ENCODE results near the gene OLFM1.
A peak's percentile ranks its signal among the peaks of the same experiment; 100 is the strongest.
"Not testable (repeated sequence)": the region's sequence is repeated elsewhere in the genome, so short reads cannot be mapped to it uniquely, and the experiment has no call there.

Gene OLFM1

DNA sequence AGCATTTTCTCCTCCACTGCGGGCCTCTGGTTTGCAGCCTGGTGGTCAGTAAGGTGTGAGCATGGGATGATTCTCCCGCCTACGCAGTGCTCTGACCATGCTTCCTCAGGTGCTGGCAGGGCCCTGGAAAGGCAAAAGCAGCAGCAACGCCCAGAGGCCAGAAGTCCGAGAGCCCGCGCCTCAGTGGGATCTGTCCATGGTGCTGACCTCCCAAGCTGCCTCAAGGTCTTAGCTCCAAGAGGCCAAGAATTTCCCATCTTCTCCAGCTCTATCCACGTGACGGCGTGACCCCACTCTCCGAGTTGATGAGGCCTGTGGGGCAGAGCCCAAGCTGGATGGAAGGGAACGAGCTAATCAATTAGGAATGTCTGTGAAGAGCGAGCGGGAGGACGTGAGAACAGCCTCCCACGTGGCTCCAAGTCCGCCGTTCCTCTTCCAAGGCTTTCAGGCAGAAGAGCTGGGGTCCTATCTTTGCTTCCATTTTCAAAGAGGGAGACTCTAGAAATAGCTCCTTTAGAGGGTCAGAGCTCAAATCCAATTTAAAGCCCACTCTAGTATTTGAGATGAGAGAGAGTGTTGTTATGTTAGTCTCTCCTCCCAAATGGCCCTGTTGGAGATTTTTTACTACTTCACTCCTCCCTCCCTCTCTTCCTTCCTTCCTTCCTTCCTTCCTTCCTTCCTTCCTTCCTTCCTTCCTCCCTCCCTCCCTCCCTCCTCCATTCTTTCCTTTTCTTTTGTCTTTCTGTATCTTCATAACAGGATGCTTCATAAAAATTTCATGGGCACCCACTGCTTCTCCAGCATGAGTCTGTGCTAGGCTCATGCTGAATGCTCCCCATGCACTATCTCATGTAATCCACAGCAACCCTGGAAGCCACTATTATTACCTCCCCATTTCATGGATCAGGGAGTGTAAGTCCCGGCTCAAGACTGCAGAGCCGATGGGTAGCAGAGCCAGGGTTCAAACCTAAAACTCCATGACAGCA is 69.3 kb downstream of the OLFM1 start:
- DNase-seq: peak; percentile 3

DNA sequence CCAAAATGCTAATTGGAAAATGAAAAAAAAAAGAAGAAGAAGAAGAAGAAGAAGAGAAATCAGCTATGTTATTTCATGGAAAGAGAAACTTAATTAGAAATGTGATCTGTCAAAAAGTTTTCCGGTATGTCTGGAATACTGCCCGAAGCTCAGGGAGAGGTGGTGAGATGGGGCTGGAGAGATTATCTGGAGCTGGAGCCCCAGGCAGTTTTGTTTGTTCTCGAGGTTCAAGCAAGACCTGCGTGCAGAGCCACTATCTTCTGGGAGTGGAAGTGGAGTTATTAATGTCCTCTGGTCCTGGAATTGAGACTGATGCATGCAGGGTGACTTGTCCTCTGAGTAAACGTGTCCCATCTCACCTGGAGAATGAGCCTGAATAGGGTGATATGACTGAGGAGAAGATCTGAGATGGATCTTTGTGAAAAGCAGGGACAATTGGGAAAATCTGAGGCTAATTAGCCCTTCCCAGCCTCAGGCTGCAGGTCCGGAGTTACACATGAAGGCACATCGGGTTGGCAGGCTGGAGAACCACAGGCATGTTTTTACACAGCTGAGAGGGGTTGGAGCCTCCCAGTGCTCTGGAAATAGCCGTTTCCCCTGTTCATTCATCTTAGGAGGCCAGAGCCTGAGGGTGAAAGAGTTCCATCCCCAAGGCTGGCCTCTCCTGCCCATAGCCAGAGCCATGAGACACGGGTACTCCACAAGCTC is 70.5 kb downstream of the OLFM1 start:
- DNase-seq: no peak

DNA sequence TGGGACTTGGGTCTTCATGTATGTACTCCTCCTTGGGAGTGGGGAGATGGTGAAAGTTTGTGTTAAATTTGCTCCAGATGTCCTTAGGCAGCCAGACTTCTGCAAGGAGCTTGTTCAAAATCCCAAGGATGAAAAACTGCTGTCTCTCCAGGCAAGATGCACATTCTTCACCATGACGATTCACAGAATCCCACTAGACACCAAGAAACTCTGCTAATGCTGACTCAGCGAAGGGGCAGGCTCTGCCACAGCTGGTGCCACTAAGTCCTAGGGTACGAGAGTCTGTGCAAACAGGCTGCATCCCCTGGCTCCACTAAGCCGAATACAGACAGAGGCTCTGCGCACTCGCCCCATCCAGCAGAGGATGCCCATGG is 71.1 kb downstream of the OLFM1 start:
- no peak for DNase-seq

DNA sequence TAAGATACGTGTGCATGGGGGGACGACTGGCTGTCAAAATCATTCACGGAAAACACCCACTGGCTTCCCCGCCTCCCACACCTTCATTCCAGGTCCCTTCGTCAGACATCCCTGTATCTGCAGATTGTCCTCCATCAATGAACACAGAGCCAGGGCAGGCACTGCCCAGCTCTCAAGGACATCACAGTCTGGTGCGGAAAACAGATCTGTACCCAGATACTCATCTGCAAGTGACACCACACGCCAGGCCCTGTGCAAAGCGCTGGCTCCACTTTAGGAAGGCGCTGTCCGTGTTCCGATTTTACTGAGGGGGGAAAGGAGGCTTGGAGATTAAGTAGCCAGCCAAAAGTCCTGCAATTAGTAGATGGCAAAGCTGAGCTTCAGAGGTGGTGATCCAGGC is 72.3 kb downstream of the OLFM1 start:
- no peak for DNase-seq

DNA sequence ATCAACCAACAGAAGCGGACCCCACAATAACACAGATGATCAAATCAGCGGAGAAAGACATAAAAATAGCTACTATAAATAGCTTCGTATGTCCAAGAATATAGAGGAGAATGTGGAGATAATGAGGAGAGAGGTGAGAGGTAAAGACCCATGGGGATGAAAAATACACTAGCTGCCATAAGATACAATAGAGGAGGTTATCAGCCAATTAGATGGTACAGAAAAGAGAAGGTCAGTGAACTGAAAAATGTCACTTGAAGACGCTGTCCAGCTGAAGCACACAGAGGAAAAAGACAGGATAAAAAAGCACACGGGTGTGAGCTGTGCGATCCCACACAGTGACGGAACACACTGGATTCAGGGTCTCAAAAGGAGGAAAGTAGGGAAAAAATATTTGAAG is 73.4 kb downstream of the OLFM1 start:
- no peak for DNase-seq

DNA sequence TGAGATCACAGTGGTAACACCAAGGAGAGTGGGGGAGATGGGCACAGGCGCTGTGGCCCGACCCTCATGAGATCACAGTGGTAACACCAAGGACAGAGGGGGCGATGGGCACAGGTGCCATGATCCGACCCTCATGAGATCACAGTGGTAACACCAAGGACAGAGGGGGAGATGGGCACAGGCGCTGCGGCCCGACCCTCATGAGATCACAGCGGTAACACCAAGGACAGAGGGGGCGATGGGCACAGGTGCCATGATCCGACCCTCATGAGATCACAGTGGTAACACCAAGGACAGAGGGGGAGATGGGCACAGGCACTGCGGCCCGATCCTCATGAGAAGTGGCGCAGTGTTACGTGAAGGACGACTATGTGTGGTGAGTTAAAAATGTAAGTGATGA is 75.1 kb downstream of the OLFM1 start:
- not testable (repeated sequence) for DNase-seq

DNA sequence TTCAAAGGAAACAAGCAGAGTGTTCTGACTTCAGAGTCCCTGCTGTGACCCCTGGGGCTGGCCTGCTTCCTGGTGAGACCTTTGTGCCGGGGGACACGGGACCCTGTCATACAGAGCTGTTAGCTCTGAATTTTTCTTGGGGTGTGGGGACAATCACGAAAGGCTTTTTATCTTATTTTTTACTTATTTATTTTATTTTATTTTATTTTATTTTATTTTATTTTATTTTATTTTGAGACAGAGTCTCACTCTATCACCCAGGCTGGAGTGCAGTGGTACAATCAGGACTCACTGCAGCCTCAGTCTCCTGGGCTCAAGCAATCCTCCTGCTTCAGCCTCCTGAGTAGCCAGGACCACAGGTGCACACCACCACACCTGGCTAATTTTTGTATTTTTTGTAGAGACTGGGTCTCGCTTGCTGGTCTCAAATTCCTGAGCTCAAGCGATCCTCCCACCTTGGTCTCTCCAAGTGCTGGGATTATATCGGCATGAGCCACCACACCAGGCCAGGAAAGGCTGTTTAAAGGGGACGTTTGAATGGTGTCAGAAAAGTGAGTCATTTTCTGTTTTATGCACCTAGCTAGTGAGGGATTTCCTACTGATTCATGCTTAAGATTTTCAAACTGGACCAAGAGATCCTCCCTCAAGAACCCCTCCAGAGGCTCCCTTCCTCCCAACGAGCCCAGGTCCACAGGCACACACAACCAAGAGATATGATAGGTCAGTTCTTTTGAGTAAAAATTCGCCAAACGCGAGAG is 75.7 kb downstream of the OLFM1 start:
- DNase-seq: no peak

DNA sequence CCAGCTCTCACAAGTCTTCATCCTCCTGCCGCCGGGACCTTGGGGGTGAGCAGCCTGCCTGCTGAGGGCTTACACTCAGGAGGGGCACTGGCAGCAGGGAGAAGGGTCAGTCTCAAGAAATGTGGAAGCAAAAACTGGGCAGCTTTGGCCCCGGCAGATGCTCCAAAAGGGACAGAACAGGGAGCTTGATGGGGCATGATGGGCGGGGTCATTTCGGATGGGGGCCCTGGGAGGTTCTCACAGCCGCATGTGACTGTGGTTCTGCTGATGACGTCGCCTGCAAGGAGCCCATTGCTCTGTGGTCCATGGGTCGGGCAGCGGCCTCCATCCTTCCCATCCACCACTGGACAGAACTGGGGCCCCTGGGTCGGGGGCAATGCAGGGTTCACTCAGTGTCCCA is 76.6 kb downstream of the OLFM1 start:
- DNase-seq: no peak

DNA sequence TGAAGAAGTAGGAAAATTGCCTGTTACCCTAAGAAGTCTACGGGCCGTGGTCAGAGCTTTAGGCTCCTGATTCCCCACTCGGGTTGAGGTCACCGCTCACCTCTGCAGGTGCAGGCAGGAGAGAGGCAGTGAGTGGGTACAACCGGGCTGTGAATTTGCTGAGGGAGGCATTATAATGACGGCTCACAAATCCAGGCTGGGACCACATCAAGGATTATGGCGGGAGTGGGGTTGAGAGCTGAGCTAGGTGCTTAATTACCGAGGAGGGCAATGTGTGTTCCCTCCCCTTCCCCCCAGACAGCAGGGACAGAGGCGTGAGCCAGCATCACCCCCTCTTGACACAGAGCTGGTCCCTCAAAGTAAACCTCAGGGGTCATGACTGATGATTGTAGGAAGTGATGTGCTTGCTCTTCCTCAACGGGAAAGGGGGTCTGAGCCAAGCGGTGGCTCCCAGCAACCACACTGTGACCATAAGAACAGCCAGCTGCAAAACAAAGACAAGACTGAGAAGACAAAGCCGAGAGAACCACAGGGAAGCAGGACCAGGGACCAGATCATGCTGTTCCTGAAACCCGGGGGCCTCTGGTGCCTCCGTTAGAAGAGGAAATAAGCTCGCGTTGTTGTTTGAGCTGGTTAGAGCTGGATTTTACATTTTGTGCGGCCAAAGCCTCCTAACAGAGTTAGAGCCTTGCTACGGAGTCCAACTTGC is 77.7 kb downstream of the OLFM1 start:
- no peak for DNase-seq

DNA sequence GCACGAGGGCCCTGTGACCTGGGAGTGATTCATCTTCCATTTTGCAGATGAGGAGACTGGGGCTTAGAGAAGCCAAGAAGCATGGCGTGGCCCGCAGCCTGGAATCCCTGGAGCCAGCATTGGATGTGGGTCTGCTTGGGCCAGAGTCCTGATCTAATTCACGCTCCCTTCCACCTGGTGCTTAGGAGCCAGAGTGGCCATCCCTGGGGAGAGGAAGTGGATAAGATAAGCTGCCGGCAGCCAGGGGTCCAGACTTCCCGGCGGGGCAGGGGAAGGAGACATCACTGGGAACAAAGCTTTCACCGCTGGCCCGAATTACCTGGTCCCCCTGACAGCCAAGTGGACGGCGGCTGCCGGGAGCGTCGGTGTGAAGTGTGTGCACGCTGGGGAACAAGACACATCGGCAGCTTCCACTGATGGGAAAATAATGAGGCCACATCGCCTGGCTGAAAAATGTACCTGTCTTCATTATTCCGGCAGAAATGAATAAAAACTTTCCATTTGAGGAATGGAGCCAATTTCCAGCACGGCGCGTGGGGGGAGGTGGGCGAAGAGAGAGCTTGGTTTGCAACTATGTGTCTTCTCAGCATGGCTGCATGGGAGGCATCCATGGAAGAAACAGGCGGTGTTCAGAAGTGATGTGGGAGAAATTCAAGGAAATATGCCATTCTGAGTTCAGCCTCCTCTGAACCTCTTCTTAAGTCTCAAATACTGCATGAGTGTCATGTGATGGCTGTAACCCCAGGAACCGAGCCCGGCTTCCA is 78.5 kb downstream of the OLFM1 start:
- no peak for DNase-seq

DNA sequence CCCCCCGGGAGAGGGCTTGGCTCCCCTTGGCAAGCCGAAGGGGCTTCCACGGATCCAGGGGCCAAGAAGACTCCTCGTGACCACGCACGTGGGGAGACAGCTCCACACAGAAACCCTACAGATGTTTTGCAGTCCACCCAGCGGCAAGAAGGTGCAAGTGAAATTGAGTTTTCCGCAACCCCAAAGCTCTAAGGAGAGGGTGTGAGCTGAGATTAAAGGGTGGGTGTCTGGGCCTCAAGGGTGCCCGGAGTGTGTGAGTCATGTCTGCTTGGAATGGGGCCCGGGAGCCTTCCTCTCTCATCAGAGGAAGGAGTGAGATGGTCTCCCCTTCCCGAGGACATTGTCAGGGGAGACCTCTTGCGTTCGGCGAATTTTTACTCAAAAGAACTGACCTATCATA is 79.1 kb downstream of the OLFM1 start:
- no peak for DNase-seq

DNA sequence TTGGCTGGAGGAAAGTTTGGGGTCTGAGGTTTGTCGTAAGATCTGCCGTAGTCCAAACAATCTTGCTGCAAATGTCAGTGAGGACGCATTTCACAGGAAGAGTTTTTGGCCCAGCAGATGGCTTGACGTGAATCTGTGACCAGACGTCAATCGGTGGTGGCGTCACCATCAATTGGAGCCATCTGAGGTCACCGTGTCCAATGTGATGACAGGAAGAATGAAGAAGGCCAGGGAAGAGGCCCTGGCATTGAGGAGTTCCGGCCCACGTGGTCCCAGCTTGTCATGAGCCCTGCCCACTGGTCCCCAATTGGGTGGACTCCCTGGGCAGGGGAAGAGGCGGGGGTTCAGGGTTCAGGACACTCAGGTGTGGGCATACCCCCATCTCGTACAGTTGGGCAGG is 79.9 kb downstream of the OLFM1 start:
- DNase-seq: no peak

DNA sequence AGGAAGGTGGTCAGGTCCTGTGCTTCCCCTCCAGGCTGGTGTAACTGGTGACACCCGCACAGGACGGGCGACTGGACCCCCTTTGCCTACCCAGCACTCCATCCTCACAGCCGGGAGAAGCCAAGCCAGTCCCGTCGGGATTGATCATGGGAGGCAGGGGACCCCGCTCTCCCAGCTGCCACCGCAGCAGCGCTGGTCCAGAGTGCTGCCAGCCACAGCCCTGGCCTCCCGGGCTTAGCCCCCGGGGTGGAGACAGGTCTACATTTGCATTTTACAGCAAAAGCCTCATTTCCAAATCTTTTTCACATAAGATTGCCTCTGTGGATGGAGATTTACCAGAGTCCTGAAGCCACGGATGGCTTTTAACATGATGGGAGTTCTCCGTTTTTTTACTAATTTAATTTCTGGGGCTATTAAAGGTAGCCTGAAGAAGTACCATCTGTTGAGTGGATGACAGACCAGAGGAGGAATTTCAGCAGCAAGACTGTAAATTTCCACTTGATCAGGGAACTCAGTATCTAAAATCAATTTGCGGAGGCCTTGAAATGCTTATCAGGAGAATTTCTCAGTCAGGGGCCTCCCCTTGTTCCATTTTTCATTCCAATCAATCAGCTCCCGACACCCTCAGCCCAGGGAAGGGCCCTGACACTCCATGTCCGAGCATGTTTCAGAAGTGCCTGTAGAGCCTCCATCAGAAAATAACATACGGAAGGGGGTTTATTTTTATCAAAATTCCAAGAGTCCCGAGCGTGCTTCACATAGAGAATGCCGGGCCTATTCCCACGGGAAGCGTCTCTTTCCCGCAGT is 80.6 kb downstream of the OLFM1 start:
- DNase-seq: no peak

DNA sequence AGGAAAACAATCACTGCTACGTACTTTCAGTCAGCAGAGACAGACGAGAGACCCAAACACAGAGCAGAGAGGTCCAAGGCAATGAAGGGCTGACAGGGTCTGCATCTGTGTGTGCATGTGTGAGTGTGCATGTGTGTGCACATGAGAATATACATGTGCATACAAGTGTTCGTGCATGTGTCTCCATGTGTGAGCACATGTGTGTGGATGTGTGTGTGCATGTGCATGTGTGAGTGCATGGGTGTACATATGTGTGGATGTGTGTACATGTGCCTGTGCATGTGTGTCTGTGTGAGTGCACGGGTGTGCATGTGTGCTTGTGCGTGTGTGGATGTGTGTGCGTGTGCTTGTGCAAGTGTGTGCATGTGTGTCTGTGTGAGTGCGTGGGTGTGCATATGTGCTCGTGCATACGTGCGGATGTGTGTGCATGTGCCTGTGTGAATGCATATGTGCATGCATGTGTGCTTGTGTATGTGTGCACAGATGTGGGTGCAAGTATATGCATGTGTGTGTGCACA is 82.3 kb downstream of the OLFM1 start:
- no peak for DNase-seq

DNA sequence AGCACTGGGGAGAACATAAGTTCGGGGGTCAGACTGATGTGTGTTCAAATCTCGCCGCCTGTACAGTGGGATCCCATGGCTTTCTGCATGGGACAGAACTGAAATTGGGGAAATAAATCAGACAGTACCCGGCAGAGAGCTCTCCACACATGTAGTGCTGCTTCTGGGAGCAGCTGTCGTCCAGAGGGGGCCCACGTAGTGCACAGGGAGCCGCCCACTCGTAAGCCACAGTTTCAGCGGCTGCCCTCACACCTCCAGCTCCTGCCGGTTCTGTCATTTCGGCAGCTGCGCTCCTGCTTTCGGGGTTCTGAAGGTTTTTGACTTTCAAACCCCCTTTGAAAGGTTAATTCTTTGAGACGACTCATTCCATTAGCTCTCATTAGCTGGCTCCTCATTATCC is 83.1 kb downstream of the OLFM1 start:
- no peak for DNase-seq

Data from T1000 (cell line).